GM21447 (cell line): Measurements from ENCODE around the gene INSR.
"Not testable (repeated sequence)": the region's sequence is repeated elsewhere in the genome, so short reads cannot be mapped to it uniquely, and the experiment has no call there.

Source experiments
- ATAC-seq: cut with Tn5 transposase; IDR thresholded peaks from one replicate; pipeline ENCODE4 v1.9.1; 2021; ENCODE audit not compliant: unreplicated experiment

INSR gene

DNA sequence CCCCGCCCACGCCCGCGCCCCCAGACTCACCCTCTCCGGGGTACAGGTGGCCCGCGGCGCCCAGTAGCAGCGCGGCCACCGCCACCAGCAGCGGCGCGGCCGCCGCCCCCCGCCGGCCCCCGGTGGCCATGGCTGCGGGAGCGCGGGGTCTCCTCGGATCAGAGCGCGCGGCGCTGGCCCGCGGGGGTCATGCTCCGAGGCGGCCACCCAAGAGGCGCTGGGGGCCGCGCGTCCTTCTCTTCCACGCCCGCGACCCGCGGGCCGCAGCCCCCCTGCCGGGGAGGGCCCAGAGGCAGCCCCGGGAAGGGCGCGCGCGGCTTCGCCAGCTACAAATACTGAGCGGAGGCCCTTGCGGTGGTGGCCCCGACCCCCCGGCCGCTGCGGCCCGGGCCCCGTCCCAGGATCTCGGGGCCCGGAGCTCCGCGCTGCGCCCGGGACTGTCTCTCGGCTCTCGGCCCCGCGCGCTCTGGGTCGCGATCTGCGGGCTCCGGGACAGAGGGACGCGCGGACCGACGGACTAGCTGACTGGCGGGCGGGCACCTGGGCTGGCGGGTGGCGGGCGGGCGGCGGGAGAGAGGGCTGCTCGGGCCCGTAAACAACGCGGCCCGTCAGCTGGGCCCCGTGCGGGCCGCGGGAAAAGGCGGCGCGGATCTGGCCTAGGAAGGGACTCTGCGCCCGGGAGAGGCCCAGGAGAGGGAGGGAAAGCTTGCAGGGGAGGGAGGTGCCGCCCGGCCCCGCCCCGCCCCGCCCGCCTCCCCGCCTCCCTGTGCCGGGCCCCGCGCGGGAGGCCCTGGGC lies at the start of gene INSR:
INSR (minus strand) TSS at position 653 of the 796 bp plus-strand sequence; CDS start at position 130, 523 bp downstream.
- peak; percentile 65 for ATAC-seq

DNA sequence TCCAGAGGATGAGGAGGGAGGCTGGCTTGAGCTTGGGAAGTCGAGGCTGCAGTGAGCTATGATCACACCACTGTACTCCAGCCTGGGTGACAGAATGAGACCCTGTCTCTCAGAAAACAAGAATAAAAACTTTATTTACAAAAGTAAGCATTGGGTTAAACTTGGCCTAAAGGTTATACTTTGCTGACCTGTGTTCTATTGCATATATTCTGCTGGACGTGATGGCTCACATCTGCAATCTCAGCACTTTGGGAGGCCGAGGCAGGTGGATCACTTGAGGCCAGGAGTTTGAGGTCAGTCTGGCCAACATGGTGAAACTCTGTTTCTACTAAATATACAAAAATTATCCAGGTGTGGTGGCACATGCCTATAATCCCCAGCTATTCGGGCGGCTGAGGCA lies 47.9 kb upstream of the INSR start:
- ATAC-seq = no peak

DNA sequence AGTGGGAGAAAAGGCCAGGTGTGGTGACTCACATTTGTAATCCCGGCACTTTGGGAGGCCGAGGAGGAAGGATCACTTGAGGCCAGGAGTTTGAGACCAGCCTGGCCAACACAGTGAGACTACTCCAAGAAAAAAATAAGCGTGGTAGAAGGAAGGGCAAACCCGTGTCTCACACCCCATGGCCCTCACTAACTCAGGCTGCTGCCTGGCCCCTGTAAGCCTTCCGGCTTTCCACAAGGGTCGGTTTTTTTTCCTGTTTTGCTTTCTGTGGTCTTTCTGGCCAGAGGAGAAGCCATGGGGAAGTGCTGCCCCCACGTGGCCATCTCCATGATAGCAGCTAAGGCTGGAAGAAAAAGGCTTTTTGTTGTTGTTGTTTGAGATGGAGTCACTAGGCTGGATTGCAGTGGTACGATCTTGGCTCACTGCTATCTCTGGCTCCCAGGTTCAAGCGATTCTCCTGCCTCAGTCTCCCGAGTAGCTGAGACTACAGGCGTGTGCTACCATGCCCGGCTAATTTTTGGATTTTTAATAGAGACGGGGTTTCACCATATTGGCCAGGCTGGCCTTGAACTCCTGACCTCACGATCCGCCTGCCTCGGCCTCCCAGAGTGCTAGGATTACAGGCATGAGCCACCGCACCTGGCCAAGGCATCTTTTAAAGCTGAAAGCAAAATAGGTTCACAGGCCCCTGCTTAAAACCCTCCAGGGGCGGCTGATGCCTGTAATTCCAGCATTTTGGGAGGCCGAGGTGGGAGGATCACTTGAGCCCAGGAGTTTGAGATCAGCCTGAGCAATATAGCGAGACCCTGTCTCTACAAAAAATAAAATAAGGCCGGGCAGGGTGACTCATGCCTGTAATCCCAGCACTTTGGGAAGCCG lies 47.0 kb upstream of the INSR start:
- ATAC-seq = no peak

DNA sequence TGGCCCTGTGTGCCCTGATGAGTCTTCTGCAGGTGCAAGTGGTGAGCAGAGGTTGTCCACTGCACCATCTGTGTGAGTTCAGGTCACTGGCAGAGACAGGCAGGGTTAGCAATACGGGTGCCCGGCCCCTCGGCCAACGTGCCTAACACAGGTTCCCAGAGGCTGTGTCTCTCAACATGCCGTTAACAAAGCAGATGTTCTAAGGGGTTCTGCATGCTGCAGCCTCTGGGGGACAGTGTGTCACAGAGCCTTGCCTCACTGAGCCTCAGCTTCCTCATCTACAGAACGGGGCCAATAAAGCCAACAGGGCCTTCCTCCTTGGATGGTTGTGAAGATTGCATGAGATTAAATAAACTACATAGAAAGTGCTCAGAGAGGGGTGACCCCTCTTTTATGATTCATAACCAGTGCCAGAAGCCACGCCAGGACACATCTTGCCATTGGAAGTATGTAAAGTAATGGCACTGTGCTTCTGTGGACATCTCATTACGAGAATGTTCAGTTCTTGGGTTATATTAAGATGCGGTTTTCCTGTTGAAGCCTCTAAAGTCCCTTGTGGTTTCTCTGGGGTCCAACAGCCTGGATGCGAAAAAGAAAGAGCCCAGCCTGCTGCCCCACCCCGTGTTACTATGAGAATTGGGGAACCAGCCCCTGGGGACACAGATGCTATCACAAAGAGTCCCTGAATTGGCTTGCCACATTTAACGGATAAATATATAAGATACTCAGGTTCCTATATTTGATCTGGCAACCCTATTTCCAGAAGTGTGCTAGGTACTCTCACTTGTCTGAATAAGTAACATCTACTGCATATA lies 43.4 kb upstream of the INSR start:
- peak; percentile 72 for ATAC-seq

GRCh38 chr19:7336321-7336973 lies 42.2 kb upstream of the INSR start:
- no peak for ATAC-seq

GRCh38 chr19:7333198-7334118 lies 39.2 kb upstream of the INSR start:
- ATAC-seq = no peak

GRCh38 chr19:7331446-7331845 lies 37.2 kb upstream of the INSR start:
- ATAC-seq = no peak

GRCh38 chr19:7328647-7329046 lies 34.4 kb upstream of the INSR start:
- ATAC-seq = no peak

- no peak for ATAC-seq
Measured at GRCh38 chr19:7327802-7328201, 33.6 kb upstream of the INSR start.

DNA sequence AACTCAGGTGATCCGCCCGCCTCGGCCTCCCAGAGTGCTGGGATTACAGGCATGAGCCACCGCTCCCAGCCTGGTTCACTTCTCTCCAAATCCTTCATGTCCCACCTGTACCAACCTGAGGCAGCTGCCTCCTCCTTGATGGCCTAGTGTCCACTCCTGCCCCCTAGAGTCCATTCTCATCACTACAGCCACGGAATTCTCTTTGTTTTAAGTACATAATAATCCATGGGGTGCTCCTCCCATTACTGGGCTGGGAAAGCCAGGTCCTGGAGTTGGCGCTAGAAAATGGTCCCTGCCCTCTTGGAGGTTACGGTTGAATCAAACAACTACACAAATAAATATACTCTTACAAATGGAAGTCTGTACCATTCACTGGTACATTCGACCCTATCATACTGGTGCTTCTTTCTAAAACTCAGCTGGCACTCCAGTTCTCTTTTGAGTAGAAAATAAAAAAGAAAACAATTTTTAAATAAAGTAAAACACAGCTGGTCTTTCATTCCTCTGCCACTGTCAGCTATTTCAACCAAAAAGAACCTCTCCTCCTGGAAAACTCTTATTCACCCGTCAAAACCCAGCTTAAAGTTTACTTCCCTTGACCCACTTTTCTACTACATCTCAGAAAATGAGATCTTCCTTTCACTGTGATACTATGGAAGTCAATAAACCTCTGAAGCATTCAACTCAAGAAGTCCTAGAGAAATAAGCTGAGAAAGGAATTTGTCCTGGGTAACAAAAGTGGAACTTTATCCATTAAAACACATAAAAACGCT lies 32.1 kb upstream of the INSR start:
- no peak for ATAC-seq

DNA sequence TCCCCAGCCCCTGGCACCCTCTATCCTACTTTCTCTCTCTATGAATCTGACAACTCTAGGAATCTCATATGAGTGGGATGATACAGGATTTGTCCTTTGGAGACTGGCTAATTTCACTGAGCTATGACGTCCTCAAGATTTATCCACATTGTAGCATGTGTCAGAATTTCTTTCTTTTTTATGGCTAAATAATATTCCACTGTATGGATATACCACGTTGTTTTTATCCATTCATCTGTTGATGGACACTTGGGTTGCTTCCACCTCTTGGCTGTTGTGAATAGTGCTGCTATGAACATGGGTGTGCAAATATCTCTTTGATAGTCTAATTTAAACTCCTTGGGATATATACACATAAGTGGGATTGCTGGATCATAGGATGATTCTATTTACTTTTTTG lies 24.0 kb upstream of the INSR start:
- no peak for ATAC-seq

DNA sequence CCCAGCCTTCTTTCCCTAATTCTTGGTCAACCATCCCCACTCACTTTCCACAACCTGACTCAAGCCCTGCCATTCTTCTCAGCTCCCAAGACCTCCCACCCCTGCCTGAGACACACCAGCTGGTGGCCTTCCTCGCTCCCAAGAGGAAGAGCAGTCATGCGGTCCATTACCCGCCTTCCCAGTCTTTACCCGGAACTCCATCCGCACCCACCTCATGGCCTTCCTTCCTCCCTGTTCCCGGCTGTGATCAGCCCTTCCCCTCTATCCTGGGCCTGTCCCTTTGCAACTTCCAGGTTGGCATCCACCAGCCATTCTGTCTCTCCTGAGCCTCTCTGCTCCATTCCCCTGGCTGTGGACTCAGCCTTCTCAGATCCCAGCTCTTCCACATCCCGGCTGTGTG lies 18.6 kb upstream of the INSR start:
- ATAC-seq = no peak

DNA sequence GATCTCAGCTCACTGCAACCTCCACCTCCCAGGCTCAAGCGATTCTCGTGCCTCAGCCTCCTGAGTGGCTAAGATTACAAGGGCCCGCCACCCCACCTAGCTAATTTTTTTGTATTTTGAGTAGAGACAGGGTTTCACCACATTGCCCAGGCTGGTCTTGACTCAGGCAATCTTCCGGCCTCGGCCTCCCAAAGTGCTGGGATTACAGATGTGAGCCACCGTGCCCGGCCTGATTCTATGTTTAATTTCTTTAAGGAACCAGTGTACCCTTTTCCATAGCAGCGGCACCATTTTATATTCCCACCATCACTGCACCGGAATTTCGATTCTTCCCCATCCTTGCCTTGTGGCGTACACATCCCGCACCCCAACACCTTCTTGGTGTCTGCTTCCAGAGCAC lies 17.7 kb upstream of the INSR start:
- ATAC-seq = no peak

DNA sequence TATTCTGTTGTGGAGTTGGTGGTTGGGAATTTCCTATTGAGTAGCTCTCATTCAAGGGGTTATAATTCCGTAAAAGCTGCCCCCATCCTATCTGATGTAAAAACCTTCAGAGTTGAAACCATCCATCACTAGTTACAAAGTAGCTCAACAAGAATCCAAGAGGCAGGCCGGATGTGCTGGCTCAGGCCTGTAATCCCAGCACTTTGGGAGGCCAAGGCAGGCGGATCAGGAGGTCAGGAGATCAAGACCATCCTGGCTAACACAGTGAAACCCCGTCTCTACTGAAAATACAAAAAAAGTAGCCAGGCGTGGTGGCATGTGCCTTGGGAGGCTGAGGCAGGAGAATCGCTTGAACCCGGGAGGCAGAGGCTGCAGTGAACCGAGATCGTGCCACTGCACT lies 14.1 kb upstream of the INSR start:
- not testable (repeated sequence) for ATAC-seq

DNA sequence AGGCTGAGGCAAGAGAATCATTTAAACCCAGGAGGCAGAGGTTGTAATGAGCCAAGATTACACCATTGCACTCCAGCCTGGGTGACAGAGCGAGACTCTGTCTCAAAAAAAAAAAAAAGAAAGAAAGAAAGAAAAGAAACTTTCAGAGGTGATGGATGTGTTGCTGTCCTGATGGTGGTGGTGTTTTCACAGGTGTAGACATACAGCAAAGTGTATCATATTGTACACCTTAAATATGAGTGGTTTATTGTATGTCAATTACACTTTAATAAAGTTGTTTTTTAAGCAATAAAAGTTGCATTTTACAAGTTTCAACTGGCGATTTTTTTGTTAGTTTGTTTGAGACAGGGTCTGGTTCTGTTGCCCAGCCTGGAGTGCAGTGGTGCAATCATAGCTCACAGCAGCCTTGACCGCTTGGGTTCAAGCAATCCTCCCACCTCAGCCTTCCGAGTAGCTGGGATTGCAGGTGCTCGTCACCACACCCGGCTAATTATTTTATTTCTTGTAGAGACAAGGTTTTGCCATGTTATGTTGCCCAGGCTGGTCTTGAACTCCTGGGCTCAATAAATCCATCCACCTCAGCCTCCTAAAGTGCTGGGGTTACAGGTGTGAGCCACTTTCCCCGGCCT lies 13.5 kb upstream of the INSR start:
- ATAC-seq = no peak

DNA sequence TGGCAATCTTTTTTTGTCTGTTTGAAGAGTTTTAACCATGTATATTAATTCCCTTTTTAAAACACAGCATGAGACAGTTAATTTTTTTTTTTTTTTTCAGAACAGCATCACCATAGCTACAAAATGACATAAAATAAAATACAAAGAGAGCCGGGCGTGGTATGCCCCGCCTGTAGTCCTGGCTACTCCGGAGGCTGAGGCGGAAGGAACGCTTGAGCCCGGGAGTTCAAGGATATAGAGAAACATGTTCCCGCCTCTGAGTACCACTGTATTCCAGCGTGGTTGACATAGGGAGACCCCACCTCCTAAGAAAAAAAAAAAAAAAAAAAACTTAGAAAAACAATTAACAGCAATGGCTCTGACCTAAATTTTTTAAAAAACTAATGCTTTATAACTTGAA lies 10.0 kb upstream of the INSR start:
- ATAC-seq = no peak

GRCh38 chr19:7303470-7303869 lies 9.3 kb upstream of the INSR start:
- no peak for ATAC-seq

GRCh38 chr19:7301525-7301924 lies 7.3 kb upstream of the INSR start:
- ATAC-seq = no peak

- ATAC-seq = no peak
Measured at GRCh38 chr19:7297742-7298141, 3.5 kb upstream of the INSR start.
